T47D (cell line): ENCODE data around the gene ARCN1.

Experiments used
- DNase-seq, 2 experiments: peaks; one replicate each; pipeline versions ENCODE4 v3.0.0 to v3.0.0-alpha.2; 2011 to 2012; ENCODE audit warnings: low read depth in 1 of 2, low spot score in 1 of 2
- JUND ChIP-seq: IDR thresholded peaks from 2 replicates; pipeline ENCODE4 v1.6.1; 2012; ENCODE audit warnings: low read depth
- in situ Hi-C: cut with HindIII; loops from 2 replicates; pipeline ENCODE4 v1.10.0; 2016; ENCODE audit warnings: low sequenced_read_pairs, low pct_unique_long_range_greater_than_20kb

The ARCN1 gene

DNA sequence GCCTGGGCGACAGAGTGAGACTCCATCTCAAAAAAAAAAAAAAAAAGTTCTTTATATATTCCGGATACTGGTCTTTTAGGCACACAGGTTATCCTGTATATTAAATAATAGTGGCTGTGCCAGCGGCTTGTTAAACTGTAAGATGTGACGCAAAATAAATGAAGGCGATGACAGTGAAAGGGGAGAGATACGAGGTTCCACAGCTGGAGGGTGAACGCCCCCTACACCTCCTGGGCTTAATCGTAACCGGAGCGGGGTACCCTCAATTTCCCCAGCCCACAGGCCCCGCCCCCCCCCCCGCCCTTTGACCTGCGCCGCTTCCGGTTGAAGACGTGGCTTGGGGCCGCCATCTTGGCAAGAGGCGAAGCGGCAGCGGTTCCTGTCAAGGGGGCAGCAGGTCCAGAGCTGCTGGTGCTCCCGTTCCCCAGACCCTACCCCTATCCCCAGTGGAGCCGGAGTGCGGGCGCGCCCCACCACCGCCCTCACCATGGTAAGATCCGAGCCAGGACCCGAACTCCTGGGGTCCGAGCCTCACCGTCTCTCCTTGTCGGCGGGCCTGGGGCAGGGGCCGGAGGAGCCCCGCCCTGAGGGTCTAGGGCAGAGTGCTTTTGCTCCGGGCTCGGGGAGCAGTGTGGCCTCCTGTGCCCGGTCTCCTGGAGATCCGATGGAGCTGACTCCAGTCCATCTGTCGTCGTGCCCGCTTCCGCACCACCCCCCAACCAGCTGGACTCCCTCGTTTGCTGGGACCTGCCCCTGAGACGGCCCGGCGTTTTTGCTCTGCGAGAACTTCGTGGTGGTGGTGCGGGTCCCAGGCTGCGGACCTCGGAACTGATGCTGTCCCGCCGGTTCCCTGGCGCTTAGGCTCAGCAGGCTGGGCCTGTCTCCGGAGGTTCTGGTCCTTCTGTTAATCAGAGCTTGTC, at the start of gene ARCN1:
ARCN1 (plus strand) TSS at position 349 of the 920 bp plus-strand sequence; CDS start at position 488, 139 bp downstream.
- in situ Hi-C loops, result no loop called here
- DNase-seq, result peak; percentile 66 to 82
- no peak for TF ChIP-seq JUND

DNA sequence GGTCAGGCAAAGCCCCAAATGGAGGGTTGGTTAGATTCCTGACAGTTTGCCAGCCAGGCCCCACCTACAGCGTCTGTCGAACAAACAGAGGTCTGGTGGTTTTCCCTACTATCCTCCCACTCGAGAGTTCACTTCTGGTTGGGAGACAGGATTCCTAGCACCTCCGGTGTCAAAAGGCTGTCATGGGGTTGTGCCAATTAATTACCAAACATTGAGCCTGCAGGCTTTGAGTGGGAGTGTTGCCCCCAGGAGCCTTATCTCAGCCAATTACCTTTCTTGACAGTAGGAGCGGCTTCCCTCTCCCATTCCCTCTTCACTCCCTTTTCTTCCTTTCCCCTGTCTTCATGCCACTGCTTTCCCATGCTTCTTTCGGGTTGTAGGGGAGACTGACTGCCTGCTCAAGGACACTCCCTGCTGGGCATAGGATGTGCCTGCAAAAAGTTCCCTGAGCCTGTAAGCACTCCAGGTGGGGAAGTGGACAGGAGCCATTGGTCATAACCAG, 49.6 kb upstream of the ARCN1 start:
- in situ Hi-C loops, result no loop called here
- TF ChIP-seq JUND, result no peak
- DNase-seq, result peak in 1 of 2 experiments; percentile 79

DNA sequence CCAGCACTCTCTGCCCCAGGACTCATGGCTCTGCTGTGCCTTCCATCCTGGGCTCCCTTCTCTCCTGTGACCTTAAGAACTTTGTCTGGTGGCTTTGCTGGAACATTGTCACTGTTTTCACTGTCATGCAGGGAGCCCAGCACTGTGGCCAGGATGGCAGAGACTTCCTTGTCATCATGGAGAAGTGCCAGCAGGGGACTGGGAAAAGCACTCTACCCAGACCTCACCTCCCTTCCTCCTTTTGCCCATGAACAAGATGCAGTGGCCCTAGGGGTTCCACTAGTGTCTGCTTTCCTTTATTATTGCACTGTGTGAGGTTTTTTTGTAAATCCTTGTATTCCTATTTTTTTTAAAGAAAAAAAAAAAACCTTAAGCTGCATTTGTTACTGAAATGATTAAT, 47.9 kb upstream of the ARCN1 start:
- no peak for TF ChIP-seq JUND
- in situ Hi-C loops, result no loop called here
- peak in 1 of 2 experiments; percentile 55 for DNase-seq

DNA sequence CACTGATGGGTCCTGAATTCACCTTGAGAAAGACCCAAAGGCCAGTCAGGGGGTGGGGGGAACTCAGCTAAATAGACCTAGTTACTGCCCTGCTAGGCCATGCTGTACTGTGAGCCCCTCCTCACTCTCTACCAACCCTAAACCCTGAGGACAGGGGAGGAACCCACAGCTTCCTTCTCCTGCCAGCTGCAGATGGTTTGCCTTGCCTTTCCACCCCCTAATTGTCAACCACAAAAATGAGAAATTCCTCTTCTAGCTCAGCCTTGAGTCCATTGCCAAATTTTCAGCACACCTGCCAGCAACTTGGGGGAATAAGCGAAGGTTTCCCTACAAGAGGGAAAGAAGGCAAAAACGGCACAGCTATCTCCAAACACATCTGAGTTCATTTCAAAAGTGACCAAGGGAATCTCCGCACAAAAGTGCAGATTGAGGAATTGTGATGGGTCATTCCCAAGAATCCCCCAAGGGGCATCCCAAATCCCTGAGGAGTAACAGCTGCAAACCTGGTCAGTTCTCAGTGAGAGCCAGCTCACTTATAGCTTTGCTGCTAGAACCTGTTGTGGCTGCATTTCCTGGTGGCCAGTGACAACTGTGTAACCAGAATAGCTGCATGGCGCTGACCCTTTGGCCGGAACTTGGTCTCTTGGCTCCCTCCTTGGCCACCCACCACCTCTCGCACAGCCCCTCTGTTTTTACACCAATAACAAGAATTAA, 47.3 kb upstream of the ARCN1 start:
- in situ Hi-C loops, result no loop called here
- DNase-seq, result peak in 1 of 2 experiments; percentile 65
- no peak for TF ChIP-seq JUND

DNA sequence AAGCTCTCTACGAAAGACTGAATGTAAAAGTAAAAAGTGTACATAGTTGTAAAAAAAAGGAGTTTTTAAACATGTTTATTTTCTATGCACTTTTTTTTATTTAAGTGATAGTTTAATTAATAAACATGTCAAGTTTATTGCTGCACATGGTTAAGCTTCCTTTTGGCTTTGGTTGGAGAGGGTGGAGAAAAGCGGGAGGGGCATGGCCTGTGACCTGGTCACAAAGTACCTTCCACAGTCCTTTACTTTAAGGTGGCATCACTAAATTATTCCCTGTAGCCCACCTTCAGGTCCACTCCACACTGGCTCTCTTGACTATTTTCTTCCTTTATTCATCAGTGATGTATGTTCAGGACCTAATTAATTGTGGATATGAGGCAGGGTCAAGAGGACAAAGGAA, 45.5 kb upstream of the ARCN1 start:
- in situ Hi-C loops, result no loop called here
- DNase-seq, result no peak
- no peak for TF ChIP-seq JUND

DNA sequence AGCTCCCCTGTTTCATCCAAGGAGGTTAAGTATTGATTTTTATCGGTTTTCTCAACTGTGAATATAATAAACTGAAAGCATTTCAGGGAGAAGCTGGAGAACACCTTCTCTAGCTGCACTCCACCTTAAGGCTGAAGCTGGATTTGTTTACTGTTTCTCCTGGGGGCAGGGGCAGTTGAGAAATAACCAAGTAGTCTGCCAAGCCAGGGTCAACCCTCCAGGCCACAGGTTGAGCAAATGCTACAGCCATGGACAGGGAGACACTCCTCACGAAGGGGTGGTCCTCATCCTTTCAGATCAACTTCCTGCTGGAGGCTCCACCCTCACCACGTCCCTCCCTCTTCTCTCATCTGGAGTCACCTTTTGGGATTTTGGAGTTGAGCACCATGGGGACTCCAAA, 45.1 kb upstream of the ARCN1 start, which contains the start of gene TTC36:
TTC36 (plus strand) TSS at position 366 of the 400 bp plus-strand sequence; CDS start at position 387, 21 bp downstream.
- peak in 1 of 2 experiments; percentile 86 for DNase-seq
- no peak for TF ChIP-seq JUND
- in situ Hi-C loops, result no loop called here

DNA sequence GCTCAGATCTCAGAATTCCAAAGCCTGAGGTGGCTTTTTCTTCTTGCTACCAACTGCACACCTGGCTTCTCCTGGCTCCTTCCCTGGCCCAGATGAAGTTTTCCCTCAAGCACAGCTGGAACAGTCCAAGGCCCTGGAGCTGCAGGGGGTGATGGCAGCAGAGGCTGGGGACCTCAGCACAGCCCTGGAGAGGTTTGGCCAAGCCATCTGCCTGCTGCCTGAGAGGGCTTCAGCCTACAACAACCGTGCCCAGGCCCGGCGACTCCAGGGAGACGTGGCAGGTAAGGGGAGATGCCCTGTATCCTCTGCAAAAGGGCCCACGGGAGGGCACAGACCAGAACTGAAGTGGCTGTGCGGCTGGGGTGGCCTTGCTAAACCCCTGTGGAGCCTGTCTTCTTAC, 43.7 kb upstream of the ARCN1 start:
- in situ Hi-C loops, result no loop called here
- TF ChIP-seq JUND, result no peak

DNA sequence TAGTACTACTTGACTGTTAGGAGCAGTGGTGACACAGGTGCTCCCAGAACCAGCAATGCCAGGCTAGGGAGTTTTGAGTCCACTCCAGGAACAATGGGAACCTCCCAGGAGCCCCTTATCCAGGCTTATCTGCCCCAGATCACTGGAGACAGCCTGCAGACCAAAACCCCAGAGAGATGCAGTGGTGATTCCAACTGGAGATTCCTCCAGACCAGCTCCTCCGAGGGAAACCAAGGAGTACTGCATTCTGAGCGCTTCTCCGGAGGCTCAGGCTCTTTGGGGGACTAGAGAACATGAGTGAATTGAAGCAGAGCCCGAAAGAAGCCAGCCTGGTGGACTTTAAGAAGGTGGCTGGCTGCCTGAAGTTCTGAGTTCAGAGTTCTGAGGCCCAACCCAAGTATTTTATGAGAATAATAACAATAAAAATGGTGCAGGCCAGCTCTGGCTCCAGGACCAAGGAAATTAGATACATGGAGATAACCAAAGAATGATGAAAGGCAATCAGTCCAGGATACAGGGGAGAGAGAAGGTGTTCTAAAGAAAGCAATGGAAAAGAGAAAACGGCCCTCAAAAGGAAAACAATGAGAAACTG, 42.5 kb upstream of the ARCN1 start:
- DNase-seq, result no peak
- no peak for TF ChIP-seq JUND
- in situ Hi-C loops, result no loop called here

More for the DNA sequence above, 43.7 kb upstream of the ARCN1 start:
- no peak for DNase-seq

DNA sequence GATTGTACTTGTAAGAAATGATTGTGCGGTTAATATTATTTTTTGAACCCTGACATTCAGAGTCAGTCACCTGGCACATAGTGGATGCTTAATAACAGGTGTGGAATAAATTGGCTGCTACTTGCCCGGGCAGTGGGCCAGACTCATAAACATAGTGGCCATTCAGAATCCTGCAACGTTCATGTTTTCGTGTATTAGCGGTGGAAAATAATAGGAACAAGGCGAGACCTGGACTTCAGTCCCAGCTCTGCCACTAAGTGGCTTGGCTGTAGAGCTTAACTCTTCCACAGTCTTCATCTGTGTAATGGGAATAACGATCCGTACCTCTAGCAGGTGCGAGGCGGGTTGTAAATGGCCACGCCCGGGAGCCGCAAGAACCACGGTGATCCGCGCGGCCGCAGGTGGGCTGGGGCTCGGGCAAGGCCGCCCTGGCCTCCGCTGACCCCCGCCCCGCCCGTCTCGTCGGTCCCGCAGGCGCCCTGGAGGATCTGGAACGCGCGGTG, 42.0 kb upstream of the ARCN1 start:
- no peak for TF ChIP-seq JUND
- in situ Hi-C loops, result no loop called here
- peak; percentile 51 to 57 for DNase-seq

DNA sequence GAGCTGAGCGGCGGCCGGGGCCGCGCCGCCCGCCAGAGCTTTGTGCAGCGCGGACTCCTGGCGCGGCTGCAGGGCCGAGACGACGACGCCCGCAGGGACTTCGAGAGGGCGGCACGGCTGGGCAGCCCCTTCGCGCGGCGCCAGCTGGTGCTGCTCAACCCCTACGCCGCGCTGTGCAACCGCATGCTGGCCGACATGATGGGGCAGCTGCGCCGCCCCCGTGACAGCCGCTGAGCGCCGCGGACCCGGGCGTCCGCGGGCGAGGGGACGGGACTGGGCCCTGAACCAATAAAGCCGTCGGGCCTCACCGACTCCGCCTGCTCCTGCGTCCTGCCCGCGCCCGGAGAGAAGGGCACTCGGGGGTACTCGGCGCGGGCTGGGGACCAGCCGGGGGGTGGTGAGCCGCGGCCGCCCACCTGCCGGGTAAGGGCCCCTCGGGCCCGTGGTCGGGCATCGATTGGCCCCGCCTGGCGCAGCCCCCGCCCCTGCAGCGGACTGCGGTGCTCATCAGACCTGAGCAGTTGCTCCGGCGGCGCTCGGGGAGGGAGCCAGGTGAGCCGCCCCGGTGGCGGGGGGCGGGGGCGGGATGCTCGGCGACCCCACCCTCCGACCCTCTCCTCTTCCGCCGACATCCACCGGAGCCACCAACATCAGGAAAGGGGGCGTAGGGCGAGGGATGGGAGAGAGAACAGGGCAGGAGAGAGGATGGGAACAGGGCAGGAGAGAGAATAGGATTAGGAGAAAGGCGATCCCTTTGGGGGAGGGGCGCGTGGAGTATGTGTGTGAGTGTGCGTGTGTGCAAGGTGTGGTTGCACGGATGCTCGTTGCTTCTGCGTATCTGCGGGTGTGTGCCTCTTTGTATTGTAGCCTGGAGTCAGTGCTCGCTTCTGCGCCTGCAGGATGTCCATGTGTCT, 41.3 kb upstream of the ARCN1 start, which contains the start of gene TMEM25:
TMEM25 (plus strand) TSS at position 510 of the 914 bp plus-strand sequence. CDS start 610 bp downstream, outside the sequence.
- TF ChIP-seq JUND, result no peak
- in situ Hi-C loops, result no loop called here
- peak; percentile 79 to 95 for DNase-seq

DNA sequence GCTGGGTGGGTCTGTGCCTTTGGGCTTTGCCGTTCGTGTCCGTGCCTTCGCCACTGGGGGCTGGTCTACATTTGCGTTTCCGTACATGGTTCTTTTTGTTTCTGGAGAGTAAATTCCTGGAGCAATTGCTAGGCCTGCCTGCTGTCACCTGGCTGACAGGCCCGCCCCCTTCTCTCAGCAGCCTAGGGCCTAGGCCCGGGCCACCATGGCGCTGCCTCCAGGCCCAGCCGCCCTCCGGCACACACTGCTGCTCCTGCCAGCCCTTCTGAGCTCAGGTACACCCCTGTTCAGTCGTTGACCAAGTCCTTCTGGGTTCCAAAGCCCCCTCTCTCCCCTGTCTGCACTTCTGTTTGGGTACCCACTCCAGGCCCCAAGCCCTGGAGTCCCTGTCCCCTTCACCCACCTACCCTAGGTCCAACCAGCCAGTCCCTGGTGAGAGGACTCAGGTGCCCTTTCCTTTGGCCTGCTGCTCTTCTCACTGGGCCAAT, 40.6 kb upstream of the ARCN1 start:
- in situ Hi-C loops, result no loop called here
- peak in 1 of 2 experiments; percentile 78 for DNase-seq
- no peak for TF ChIP-seq JUND

DNA sequence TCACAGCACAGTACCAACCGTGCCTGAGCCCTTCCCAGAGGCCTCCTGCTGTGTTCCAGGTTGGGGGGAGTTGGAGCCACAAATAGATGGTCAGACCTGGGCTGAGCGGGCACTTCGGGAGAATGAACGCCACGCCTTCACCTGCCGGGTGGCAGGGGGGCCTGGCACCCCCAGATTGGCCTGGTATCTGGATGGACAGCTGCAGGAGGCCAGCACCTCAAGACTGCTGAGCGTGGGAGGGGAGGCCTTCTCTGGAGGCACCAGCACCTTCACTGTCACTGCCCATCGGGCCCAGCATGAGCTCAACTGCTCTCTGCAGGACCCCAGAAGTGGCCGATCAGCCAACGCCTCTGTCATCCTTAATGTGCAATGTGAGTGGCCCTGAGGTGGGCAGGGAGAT, 40.1 kb upstream of the ARCN1 start:
- no peak for DNase-seq
- no peak for TF ChIP-seq JUND
- in situ Hi-C loops, result no loop called here
